Measurements from ENCODE around the gene GPR160. TPM values are rescaled to one million over a fixed set of nuclear protein-coding genes. Genes with fewer than 3 reads are reported as not detected.

Gene GPR160
- total RNA-seq, 1 experiment from 2014 or later: 9.9 TPM

- TF ChIP-seq, protein P1, sequence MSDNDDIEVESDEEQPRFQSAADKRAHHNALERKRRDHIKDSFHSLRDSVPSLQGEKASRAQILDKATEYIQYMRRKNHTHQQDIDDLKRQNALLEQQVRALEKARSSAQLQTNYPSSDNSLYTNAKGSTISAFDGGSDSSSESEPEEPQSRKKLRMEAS (IDR thresholded peaks at IDR 0.05): no peak
- TF ChIP-seq POLR2A (IDR thresholded peaks at IDR 0.05; ENCODE audit: borderline replicate concordance, extremely low read depth, insufficient read depth, insufficient read length) (no peak), JUND (IDR thresholded peaks at IDR 0.05) (no peak), CBX3 (IDR thresholded peaks at IDR 0.05; ENCODE audit: low read depth) (no peak), ZFX (IDR thresholded peaks at IDR 0.05) (no peak), SP1 (IDR thresholded peaks at IDR 0.05; ENCODE audit: low read depth) (no peak), ZNF274 (IDR thresholded peaks at IDR 0.05; ENCODE audit: low read depth, low read length) (no peak), FOSL1 (IDR thresholded peaks at IDR 0.05; ENCODE audit: low read depth) (no peak), EZH2 (IDR thresholded peaks at IDR 0.05) (no peak), EZH2phosphoT487 (IDR thresholded peaks at IDR 0.05; ENCODE audit: borderline replicate concordance) (no peak), CTCF (IDR thresholded peaks at IDR 0.05 in 2 of 3, conservative IDR thresholded peaks at IDR 0.05 in 1 of 3; ENCODE audit: borderline replicate concordance in 1 of 3, insufficient read depth in 1 of 3, low read depth in 2 of 3, low read length in 2 of 3) (no peak), SRF (IDR thresholded peaks at IDR 0.05; ENCODE audit: low read depth) (no peak)
- TF ChIP-seq, protein P2, sequence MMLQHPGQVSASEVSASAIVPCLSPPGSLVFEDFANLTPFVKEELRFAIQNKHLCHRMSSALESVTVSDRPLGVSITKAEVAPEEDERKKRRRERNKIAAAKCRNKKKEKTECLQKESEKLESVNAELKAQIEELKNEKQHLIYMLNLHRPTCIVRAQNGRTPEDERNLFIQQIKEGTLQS (IDR thresholded peaks at IDR 0.05): no peak
Measured at GRCh38 chr3:169992781-169993180, 45.0 kb upstream of the GPR160 start (continued).

- TF ChIP-seq SP1 (IDR thresholded peaks at IDR 0.05; ENCODE audit: low read depth) (no peak), ELF1 (IDR thresholded peaks at IDR 0.05; ENCODE audit: borderline replicate concordance, low read depth) (no peak), CEBPB (IDR thresholded peaks at IDR 0.05; ENCODE audit: low read depth) (no peak), ZBTB33 (IDR thresholded peaks at IDR 0.05; ENCODE audit: extremely low read depth, insufficient replicate concordance, low read length) (no peak), CTCF (IDR thresholded peaks at IDR 0.05 in 2 of 3, conservative IDR thresholded peaks at IDR 0.05 in 1 of 3; ENCODE audit: borderline replicate concordance in 1 of 3, insufficient read depth in 1 of 3, low read depth in 2 of 3, low read length in 2 of 3) (no peak)
- TF ChIP-seq, protein P2 (IDR thresholded peaks at IDR 0.05): no peak
Measured at GRCh38 chr3:169993761-169994160, 44.0 kb upstream of the GPR160 start.

More at GRCh38 chr3:169993761-169994160, 44.0 kb upstream of the GPR160 start:
- H3K4me1 ChIP-seq (ENCODE audit: control insufficient read depth in 1 of 2, insufficient read depth in 2 of 2, low read length in 2 of 2): no peaks in the 10 kb centered on the region
- no peaks in the 10 kb centered on the region for H4K20me1 ChIP-seq (ENCODE audit: insufficient read depth)
- no peak overlapping the region for H3K27ac ChIP-seq (ENCODE audit: low read depth, low read length)
- no peak overlapping the region for H2AFZ ChIP-seq (ENCODE audit: low read depth, low read length, poor library complexity, severe bottlenecking)
- H3K9me2 ChIP-seq (ENCODE audit: insufficient read depth): no peaks in the 10 kb centered on the region
- no TSS peak for BruUV-seq (replicated peaks)
- ChIA-PET RAD21 (ENCODE audit: low non-redundant PET in 1 of 2, low total read pairs in 2 of 2, uncharacterized antibody in 2 of 2, unreplicated experiment in 2 of 2) (no interaction called here), CTCF (no interaction called here), POLR2A (no interaction called here)
- no peak overlapping the region for H3K4me3 ChIP-seq (replicated peaks in 1 of 2; ENCODE audit: low read depth in 1 of 2, low read length in 2 of 2)
- no peaks in the 10 kb centered on the region for H3K9me3 ChIP-seq (ENCODE audit: control insufficient read depth in 1 of 2, insufficient read depth in 1 of 2, low read depth in 1 of 2, low read length in 2 of 2)
- DNase-seq (ENCODE audit: low read depth, low spot score) (no peak), ATAC-seq (no peak)
- H3K27me3 ChIP-seq (ENCODE audit: insufficient read depth, low read length): no peaks in the 10 kb centered on the region
- H3K79me2 ChIP-seq (ENCODE audit: insufficient read depth, low read length): no peaks in the 10 kb centered on the region
- H3K36me3 ChIP-seq (ENCODE audit: control insufficient read depth in 1 of 2, insufficient read depth in 2 of 2, low read length in 2 of 2): peaks cover 4 to 12% of the 10 kb centered on the region in 2 experiments; a peak in 2 of 4 replicates
- H3K4me2 ChIP-seq (ENCODE audit: low read length): no peak overlapping the region
- H3K9ac ChIP-seq (ENCODE audit: low read length): no peak overlapping the region
- intact Hi-C loops (cut with micrococcal nuclease): no loop called here
